ENCODE data around the gene EN2. TPM values are rescaled to one million over a fixed set of nuclear protein-coding genes. Genes with fewer than 3 reads are reported as not detected.

Gene EN2
- total RNA-seq, 4 donors from 2014 or later, result 0.15 to 2.1 TPM; not detected in 2

- H3K9me3 ChIP-seq, result no peaks in the 10 kb centered on the region
- H3K4me3 ChIP-seq, result no peak overlapping the region
- TF ChIP-seq POLR2A (IDR thresholded peaks at IDR 0.05), result no peak
- TF ChIP-seq, protein P1, sequence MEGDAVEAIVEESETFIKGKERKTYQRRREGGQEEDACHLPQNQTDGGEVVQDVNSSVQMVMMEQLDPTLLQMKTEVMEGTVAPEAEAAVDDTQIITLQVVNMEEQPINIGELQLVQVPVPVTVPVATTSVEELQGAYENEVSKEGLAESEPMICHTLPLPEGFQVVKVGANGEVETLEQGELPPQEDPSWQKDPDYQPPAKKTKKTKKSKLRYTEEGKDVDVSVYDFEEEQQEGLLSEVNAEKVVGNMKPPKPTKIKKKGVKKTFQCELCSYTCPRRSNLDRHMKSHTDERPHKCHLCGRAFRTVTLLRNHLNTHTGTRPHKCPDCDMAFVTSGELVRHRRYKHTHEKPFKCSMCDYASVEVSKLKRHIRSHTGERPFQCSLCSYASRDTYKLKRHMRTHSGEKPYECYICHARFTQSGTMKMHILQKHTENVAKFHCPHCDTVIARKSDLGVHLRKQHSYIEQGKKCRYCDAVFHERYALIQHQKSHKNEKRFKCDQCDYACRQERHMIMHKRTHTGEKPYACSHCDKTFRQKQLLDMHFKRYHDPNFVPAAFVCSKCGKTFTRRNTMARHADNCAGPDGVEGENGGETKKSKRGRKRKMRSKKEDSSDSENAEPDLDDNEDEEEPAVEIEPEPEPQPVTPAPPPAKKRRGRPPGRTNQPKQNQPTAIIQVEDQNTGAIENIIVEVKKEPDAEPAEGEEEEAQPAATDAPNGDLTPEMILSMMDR (IDR thresholded peaks at IDR 0.05), result no peak
- no peak overlapping the region for H3K27ac ChIP-seq
- intact Hi-C loops (cut with DNase I; ENCODE audit: low total_unique reads), result no loop called here
- no peak for DNase-seq
- H3K27me3 ChIP-seq, result peaks cover 29 to 99% of the 10 kb centered on the region in 2 donors
- H3K36me3 ChIP-seq, result no peaks in the 10 kb centered on the region
- peaks cover 0 to 9% of the 10 kb centered on the region in 2 donors for H3K4me1 ChIP-seq
Measured at GRCh38 chr7:155464948-155465739, 7.2 kb downstream of the EN2 start.

- DNase-seq, result no peak
- peaks cover 0 to 9% of the 10 kb centered on the region in 2 donors for H3K4me1 ChIP-seq
- intact Hi-C loops (cut with DNase I; ENCODE audit: low total_unique reads), result no loop called here
- H3K4me3 ChIP-seq, result no peak overlapping the region
- H3K36me3 ChIP-seq, result no peaks in the 10 kb centered on the region
- peaks cover 24 to 99% of the 10 kb centered on the region in 2 donors for H3K27me3 ChIP-seq
- no peak for TF ChIP-seq POLR2A (IDR thresholded peaks at IDR 0.05)
- TF ChIP-seq, protein P1 (IDR thresholded peaks at IDR 0.05), result no peak
- H3K9me3 ChIP-seq, result no peaks in the 10 kb centered on the region
- H3K27ac ChIP-seq, result no peak overlapping the region
Measured at GRCh38 chr7:155465761-155466141, 7.8 kb downstream of the EN2 start.

DNA sequence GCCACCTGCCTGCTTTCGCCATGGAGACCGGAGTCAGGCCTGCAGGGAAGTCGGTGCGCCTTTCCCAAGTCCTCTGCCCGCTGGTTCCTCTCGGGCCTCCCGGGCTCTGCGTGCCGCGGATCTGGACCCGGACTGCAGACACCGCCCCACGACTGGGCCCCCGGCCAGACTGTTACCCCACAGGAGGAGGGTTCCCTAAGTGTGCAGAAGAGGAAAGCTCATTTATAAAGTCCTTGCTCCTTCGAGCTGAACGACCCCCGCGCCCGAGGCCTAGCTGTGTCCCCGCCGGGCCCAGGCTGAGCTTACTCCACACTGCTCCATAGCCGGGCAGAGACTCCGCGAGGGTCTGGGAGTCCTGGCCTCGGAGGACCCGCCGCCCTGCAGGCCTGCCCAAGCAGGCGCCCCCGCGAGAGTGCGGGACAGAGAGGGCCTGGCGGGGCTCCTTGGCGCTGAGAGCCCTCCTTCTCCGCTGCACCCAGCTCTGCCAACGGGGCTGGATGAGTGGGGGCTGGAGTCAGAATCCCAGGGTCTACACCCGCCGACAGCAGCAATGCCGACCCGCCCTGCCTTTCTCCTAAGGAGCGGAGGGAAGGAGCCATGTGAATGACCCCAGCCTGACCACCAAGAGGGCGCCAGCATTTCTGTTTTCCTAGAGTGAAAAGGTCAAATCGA is 8.3 kb downstream of the EN2 start:
- Histone ChIP-seq H3K9me3 (no peaks in the 10 kb centered on the region), H3K4me3 (no peak overlapping the region), H3K27ac (no peak overlapping the region), H3K27me3 (peaks cover 23 to 99% of the 10 kb centered on the region in 2 donors), H3K4me1 (peaks cover 0 to 9% of the 10 kb centered on the region in 2 donors), H3K36me3 (no peaks in the 10 kb centered on the region)
- DNase-seq, result no peak
- TF ChIP-seq POLR2A (IDR thresholded peaks at IDR 0.05), result no peak
- TF ChIP-seq, protein P1 (IDR thresholded peaks at IDR 0.05), result no peak
- intact Hi-C loops (cut with DNase I; ENCODE audit: low total_unique reads), result no loop called here

DNA sequence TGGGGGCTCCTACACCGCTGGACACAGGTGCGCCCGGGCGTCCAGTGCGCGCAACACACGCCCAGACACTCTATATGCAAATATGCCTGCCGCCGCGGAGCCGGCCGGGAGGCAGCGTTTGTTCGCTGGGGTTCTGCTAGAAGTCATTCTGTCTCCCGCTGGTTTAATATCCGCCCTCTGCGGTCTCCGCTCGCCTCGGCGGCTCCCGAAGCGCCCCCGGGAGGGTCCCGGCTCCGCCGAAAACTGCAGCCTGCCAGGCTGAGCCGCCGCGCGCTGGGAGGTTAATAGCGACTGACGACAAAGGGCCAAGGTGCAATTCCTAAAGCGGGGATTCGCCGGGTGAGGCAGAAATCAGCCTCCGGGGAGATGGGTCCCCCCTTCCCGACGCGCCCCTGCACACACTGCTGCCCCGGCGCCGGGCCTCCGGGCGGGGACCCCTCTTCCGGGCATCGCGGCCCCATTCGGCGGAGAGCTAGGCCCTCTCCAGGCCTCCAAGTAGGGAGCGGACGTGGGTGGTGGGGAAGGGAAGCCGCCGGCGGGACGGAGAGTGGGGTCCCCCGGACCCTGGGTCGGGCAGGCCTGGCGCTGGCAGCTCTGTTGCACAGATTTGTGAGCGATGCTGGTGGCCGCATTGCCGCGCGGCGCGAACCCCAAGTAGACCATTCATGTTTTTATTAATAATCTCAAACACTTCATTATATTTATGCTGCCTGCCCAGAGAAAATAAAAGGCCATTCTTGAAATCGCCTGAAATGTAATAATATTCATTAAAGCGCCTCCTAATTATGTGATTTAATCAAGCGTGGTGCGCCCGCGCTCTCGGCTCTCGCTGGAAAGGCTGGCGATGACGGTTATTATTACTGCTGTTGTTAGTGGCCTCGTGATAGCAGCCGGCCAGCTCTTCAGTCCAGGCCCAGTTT is 9.1 kb downstream of the EN2 start:
- no peak overlapping the region for H3K4me3 ChIP-seq
- no peak for DNase-seq
- intact Hi-C loops (cut with DNase I; ENCODE audit: low total_unique reads), result no loop called here
- no peak overlapping the region for H3K27ac ChIP-seq
- H3K36me3 ChIP-seq, result no peaks in the 10 kb centered on the region
- peaks cover 22 to 99% of the 10 kb centered on the region in 2 donors for H3K27me3 ChIP-seq
- no peaks in the 10 kb centered on the region for H3K9me3 ChIP-seq
- peaks cover 0 to 9% of the 10 kb centered on the region in 2 donors for H3K4me1 ChIP-seq
- TF ChIP-seq, protein P1 (IDR thresholded peaks at IDR 0.05), result no peak
- no peak for TF ChIP-seq POLR2A (IDR thresholded peaks at IDR 0.05)

Measured in uterus (tissue), 4 donors.